Measurements from ENCODE around the gene TMCO4. TPM values are rescaled to one million over a fixed set of nuclear protein-coding genes. Genes with fewer than 3 reads are reported as not detected.

Gene TMCO4
- total RNA-seq, 2 experiments from 2014 or later: 1.2 to 8.1 TPM

DNA sequence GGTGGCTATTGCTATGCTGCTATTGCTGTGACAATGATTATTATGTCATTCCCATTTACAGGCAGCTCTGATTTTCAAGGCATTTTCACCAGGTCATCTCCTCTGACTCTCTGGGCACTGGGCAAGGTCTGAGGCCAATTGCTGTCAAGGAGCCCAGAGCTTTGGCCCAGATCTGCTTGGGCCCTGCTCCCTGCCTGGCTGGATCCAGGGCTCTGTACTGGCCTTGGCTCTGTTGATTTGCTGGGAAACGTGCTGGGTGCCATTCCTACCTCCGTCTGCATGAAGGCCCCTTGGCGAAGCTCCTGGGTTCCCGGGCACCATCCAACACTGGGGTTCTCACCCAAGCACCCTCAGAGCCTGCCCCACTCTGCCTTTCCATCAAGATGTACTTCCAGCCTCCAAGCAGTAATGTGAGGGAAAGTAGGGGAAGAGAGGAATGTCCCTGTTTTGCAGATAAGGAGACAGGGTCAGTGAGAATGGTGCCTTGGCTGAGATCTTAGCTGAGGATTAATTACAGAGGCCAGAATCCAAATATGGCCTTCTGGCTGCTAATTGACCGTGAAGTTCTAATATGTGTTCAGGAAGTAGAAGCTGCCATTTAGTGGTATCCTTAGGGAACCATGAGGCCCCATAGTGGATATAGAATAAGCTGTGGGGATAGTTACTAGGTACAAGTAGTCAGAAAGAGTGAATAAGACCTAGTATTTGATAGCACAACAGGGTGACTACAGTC lies 71.1 kb downstream of the TMCO4 start:
- DNase-seq (ENCODE audit: low spot score): no peak
- Histone ChIP-seq H4K20me1 (ENCODE audit: insufficient read depth, low read length) (no peaks in the 10 kb centered on the region), H3K4me1 (ENCODE audit: insufficient read depth, low read length, poor library complexity, severe bottlenecking) (no peaks in the 10 kb centered on the region), H3K4me3 (ENCODE audit: low read depth, low read length, poor library complexity, severe bottlenecking) (no peak overlapping the region), H3K27ac (ENCODE audit: low read depth, low read length, poor library complexity, severe bottlenecking) (no peak overlapping the region), H3K4me2 (ENCODE audit: low read length) (no peak overlapping the region), H2AFZ (ENCODE audit: low read length) (no peak overlapping the region), H3K9me2 (ENCODE audit: insufficient read depth, low read length) (no peaks in the 10 kb centered on the region), H3K79me2 (ENCODE audit: insufficient read depth, low read depth, low read length) (no peaks in the 10 kb centered on the region), H3K36me3 (ENCODE audit: insufficient read depth, low read length) (no peaks in the 10 kb centered on the region), H3K9me3 (ENCODE audit: low read length) (no peaks in the 10 kb centered on the region)
- ChIA-PET CTCF (ENCODE audit: unreplicated experiment) (interaction anchor here (0.6 kb wide), 1 partner anchor 33 kb away, joined by 3 read pairs; no protein-coding TSS in a partner anchor), POLR2A (no interaction called here)
- BruUV-seq (replicated peaks): no TSS peak
- intact Hi-C loops (cut with micrococcal nuclease; ENCODE audit: unreplicated experiment): no loop called here
- TF ChIP-seq EZH2phosphoT487 (IDR thresholded peaks at IDR 0.05; ENCODE audit: borderline replicate concordance, low read depth, low read length): no peak
- TF ChIP-seq, protein P1, sequence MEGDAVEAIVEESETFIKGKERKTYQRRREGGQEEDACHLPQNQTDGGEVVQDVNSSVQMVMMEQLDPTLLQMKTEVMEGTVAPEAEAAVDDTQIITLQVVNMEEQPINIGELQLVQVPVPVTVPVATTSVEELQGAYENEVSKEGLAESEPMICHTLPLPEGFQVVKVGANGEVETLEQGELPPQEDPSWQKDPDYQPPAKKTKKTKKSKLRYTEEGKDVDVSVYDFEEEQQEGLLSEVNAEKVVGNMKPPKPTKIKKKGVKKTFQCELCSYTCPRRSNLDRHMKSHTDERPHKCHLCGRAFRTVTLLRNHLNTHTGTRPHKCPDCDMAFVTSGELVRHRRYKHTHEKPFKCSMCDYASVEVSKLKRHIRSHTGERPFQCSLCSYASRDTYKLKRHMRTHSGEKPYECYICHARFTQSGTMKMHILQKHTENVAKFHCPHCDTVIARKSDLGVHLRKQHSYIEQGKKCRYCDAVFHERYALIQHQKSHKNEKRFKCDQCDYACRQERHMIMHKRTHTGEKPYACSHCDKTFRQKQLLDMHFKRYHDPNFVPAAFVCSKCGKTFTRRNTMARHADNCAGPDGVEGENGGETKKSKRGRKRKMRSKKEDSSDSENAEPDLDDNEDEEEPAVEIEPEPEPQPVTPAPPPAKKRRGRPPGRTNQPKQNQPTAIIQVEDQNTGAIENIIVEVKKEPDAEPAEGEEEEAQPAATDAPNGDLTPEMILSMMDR (conservative IDR thresholded peaks at IDR 0.05; ENCODE audit: low read length): no peak

DNA sequence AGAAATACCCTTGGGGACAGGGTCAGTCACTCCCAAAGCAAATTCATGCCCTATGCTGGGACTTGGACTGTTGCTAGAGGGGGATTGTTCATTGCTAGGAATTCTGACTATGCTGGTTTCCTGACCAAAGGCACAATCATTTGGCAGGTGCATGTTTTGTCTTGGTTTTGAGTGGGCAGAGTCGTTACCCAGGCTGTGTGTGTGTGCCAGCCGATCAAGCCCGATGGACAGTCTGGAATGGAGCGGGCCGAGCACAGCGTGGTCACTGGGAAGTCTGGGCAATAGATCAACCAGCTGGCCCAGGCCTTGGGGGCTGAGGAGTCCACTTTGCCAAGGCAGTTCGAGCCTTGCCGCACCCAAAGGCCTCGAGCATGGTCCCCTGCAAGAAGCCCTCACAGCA lies 74.1 kb downstream of the TMCO4 start:
- no TSS peak for BruUV-seq (replicated peaks)
- H3K9me2 ChIP-seq (ENCODE audit: insufficient read depth, low read length): no peaks in the 10 kb centered on the region
- H3K4me2 ChIP-seq (ENCODE audit: low read length): no peak overlapping the region
- ChIA-PET POLR2A (no interaction called here), CTCF (ENCODE audit: unreplicated experiment) (no interaction called here)
- no peaks in the 10 kb centered on the region for H4K20me1 ChIP-seq (ENCODE audit: insufficient read depth, low read length)
- DNase-seq (ENCODE audit: low spot score): no peak
- intact Hi-C loops (cut with micrococcal nuclease; ENCODE audit: unreplicated experiment): no loop called here
- no peak overlapping the region for H3K4me3 ChIP-seq (ENCODE audit: low read depth, low read length, poor library complexity, severe bottlenecking)
- H3K36me3 ChIP-seq (ENCODE audit: insufficient read depth, low read length): no peaks in the 10 kb centered on the region
- H3K9me3 ChIP-seq (ENCODE audit: low read length): no peaks in the 10 kb centered on the region
- no peak overlapping the region for H3K27ac ChIP-seq (ENCODE audit: low read depth, low read length, poor library complexity, severe bottlenecking)
- no peaks in the 10 kb centered on the region for H3K79me2 ChIP-seq (ENCODE audit: insufficient read depth, low read depth, low read length)
- TF ChIP-seq, protein P1 (conservative IDR thresholded peaks at IDR 0.05; ENCODE audit: low read length): no peak
- TF ChIP-seq EZH2phosphoT487 (IDR thresholded peaks at IDR 0.05; ENCODE audit: borderline replicate concordance, low read depth, low read length): no peak
- H2AFZ ChIP-seq (ENCODE audit: low read length): no peak overlapping the region
- no peaks in the 10 kb centered on the region for H3K4me1 ChIP-seq (ENCODE audit: insufficient read depth, low read length, poor library complexity, severe bottlenecking)

DNA sequence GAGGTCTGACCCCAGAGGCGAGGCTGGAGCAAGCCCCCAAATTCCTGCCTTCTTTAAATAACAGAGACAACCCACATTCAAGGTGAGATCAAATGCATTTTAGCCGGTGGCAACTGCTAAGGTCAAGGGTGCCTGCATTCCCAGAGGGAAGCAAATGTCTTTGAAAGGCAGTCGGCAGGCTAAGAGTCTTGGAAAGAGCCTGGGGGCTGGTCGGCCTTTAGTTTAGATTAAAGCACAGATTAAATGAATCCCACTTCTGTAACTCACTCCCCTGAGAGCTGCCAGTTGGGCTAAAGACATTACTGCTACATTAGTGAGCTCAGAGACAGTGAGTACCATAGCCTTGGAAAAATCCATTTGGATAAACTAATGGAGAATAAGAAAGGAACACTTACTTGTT lies 75.8 kb downstream of the TMCO4 start:
- Histone ChIP-seq H3K4me2 (ENCODE audit: low read length) (no peak overlapping the region), H3K4me1 (ENCODE audit: insufficient read depth, low read length, poor library complexity, severe bottlenecking) (no peaks in the 10 kb centered on the region), H2AFZ (ENCODE audit: low read length) (no peak overlapping the region), H3K9me2 (ENCODE audit: insufficient read depth, low read length) (no peaks in the 10 kb centered on the region), H3K36me3 (ENCODE audit: insufficient read depth, low read length) (no peaks in the 10 kb centered on the region), H3K4me3 (ENCODE audit: low read depth, low read length, poor library complexity, severe bottlenecking) (no peak overlapping the region), H3K79me2 (ENCODE audit: insufficient read depth, low read depth, low read length) (no peaks in the 10 kb centered on the region), H3K27ac (ENCODE audit: low read depth, low read length, poor library complexity, severe bottlenecking) (no peak overlapping the region), H4K20me1 (ENCODE audit: insufficient read depth, low read length) (no peaks in the 10 kb centered on the region), H3K9me3 (ENCODE audit: low read length) (no peaks in the 10 kb centered on the region)
- intact Hi-C loops (cut with micrococcal nuclease; ENCODE audit: unreplicated experiment): no loop called here
- CTCF ChIA-PET (ENCODE audit: unreplicated experiment): no interaction called here
- POLR2A ChIA-PET: no interaction called here
- DNase-seq (ENCODE audit: low spot score): no peak
- BruUV-seq (replicated peaks): no TSS peak
- no peak for TF ChIP-seq EZH2phosphoT487 (IDR thresholded peaks at IDR 0.05; ENCODE audit: borderline replicate concordance, low read depth, low read length)
- TF ChIP-seq, protein P1 (conservative IDR thresholded peaks at IDR 0.05; ENCODE audit: low read length): no peak
